HG02642 (cell line): Measurements from ENCODE around the gene GPM6B.
A peak's percentile ranks its signal among the peaks of the same experiment; 100 is the strongest.
"Not testable (repeated sequence)": the region's sequence is repeated elsewhere in the genome, so short reads cannot be mapped to it uniquely, and the experiment has no call there.

Source experiments
- ATAC-seq: cut with Tn5 transposase; IDR thresholded peaks from one replicate; pipeline ENCODE4 v1.9.1; 2021; ENCODE audit warnings: mild to moderate bottlenecking; ENCODE audit not compliant: unreplicated experiment, poor library complexity

Gene GPM6B

DNA sequence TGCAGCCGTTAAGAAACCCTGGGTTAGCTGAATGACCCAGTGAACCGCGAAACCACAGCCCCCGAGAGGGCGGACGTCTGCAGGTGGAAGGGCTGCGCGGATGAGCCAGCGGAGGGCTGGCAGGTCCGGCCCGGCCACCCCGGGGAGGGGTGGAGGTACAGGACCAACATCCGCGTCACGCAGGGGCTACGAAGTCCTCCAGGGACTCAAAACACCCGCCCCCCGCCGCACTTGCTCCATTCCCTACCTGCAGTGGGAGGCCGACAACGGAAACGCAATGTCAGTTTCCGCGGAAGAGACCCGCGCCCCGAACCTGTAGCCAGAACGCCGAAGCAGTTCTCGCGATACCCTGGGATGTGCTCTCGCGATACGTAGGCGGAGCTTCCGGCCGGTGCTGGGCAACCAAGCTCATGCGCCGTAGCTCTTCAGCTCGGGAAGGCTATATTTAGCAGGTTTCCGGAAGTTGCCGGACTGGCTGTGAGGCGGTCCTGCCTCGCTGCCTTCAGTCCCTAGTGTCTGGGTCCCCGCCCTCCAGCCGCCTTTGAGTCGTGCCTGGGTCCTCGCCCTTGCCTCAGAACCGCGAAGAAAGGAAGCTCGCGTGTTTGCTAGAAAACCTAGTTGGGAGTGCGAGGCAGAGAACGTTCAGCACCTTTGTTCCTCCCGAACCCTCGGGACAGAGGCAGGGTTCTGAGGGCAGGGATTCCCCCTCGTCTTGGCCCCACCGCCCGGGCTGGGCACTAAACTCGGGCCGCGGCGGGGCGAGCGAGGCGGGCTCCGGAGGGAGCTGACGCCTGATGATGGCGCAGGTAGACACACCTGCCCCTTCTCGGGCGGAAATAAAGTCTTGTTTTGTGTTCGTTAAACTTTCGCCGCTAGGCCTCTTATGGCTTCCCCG lies 82.4 kb downstream of the GPM6B start, which contains the start of the genes OFD1 and TRAPPC2:
Gene OFD1, plus strand, starts transcription at position 471 of the 895 bp plus-strand sequence. Its CDS starts 324 bp downstream, at position 795.
Gene TRAPPC2, minus strand, starts transcription at position 343 of the 895 bp plus-strand sequence. CDS start 14,657 bp downstream, outside the sequence.
- peak; percentile 91 for ATAC-seq

GRCh38 chrX:13733506-13733905 lies 83.4 kb downstream of the GPM6B start:
- no peak for ATAC-seq

- no peak for ATAC-seq
Observed at GRCh38 chrX:13732246-13733067, 84.4 kb downstream of the GPM6B start.

DNA sequence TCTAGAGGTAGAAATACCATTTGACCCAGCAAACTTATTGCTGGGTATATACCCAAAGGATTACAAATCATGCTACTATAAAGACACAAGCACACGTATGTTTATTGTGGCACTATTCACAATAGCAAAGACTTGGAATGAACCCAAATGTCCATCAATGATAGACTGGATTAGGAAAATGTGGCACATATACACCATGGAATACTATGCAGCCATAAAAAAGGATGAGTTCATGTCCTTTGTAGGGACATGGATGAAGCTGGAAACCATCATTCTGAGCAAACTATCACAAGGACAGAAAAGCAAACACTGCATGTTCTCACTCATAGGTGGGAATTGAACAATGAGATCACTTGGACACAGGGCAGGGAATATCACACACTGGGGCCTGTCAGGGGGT lies 86.4 kb downstream of the GPM6B start:
- ATAC-seq = not testable (repeated sequence)

DNA sequence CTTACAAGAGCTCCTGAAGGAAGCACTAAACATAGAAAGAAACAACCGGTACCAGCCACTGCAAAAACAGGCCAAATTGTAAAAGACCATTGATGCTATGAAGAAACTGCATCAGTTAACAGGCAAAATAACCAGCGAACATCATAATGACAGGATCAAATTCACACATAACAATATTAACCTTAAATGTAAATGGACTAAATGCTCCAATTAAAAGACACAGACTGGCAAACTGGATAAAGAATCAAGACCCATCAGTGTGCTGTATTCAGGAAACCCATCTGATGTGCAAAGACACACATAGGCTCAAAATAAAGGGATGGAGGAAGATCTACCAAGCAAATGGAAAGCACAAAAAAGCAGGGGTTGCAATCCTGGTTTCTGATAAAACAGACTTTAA lies 90.3 kb downstream of the GPM6B start:
- not testable (repeated sequence) for ATAC-seq

DNA sequence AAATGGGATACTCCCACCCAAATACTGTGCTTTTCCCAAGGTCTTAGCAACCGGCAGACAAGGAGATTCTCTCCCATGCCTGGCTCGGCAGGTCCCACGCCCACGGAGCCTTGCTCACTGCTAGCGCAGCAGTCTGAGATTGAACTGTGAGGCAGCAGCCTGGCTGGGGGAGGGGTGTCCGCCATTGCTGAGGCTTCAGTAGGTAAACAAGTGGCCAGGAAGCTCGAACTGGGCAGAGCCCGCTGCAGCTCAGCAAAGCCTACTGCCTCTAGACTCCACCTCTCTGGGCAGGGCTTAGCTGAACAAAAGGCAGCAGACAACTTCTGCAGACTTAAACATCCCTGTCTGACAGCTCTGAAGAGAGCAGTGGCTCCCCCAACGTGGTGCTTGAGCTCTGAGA lies 92.0 kb downstream of the GPM6B start:
- not testable (repeated sequence) for ATAC-seq

- no peak for ATAC-seq
Observed at GRCh38 chrX:13721819-13722519, 94.9 kb downstream of the GPM6B start.

GRCh38 chrX:13721371-13721770 lies 95.5 kb downstream of the GPM6B start:
- no peak for ATAC-seq
